Tibial nerve (tissue), 3 donors: ENCODE data around the gene EXOC6B.

ENCODE experiments used
- POLR2A ChIP-seq, 2 donors: fragments of 450-650 bp; IDR thresholded peaks; one replicate each; pipeline ENCODE4 v1.6.1; 2017; ENCODE audit warnings: antibody characterized with exemption in 2 of 2, mild to moderate bottlenecking in 2 of 2, moderate library complexity in 2 of 2
- TF ChIP-seq, protein P1 (sequence below), 5 experiments: fragments of 200-600 bp in 3 of 5; fragments of 450-650 bp in 2 of 5; sonication (generic) in 3 of 5; IDR thresholded peaks; one replicate each; pipeline ENCODE4 v1.5.1; 2016 to 2019; ENCODE audit warnings: antibody characterized with exemption in 5 of 5, mild to moderate bottlenecking in 3 of 5, moderate library complexity in 2 of 5

- no peak for TF ChIP-seq POLR2A (IDR thresholded peaks at IDR 0.05)
- TF ChIP-seq, protein P1, sequence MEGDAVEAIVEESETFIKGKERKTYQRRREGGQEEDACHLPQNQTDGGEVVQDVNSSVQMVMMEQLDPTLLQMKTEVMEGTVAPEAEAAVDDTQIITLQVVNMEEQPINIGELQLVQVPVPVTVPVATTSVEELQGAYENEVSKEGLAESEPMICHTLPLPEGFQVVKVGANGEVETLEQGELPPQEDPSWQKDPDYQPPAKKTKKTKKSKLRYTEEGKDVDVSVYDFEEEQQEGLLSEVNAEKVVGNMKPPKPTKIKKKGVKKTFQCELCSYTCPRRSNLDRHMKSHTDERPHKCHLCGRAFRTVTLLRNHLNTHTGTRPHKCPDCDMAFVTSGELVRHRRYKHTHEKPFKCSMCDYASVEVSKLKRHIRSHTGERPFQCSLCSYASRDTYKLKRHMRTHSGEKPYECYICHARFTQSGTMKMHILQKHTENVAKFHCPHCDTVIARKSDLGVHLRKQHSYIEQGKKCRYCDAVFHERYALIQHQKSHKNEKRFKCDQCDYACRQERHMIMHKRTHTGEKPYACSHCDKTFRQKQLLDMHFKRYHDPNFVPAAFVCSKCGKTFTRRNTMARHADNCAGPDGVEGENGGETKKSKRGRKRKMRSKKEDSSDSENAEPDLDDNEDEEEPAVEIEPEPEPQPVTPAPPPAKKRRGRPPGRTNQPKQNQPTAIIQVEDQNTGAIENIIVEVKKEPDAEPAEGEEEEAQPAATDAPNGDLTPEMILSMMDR (IDR thresholded peaks at IDR 0.05) = no peak
These were observed 127.5 kb downstream of the EXOC6B start for GRCh38 chr2:72698300-72698699.
